NCI-H2171 treated with DMSO at 0.1 percent for 48 hours (cell line): ENCODE data around the gene MUC12.
"Not testable (repeated sequence)": the region's sequence is repeated elsewhere in the genome, so short reads cannot be mapped to it uniquely, and the experiment has no call there.

ENCODE experiments used
- DNase-seq: peaks from one replicate; lab custom pipeline; 2025; lab: John Stamatoyannopoulos, UW

MUC12 gene

GRCh38 chr7:100957832-100958421, 11.4 kb upstream of the MUC12 start:
- DNase-seq: no peak

GRCh38 chr7:100959894-100960293, 9.5 kb upstream of the MUC12 start:
- no peak for DNase-seq

- no peak for DNase-seq
These were observed 6.8 kb upstream of the MUC12 start for GRCh38 chr7:100962537-100962936.

DNA sequence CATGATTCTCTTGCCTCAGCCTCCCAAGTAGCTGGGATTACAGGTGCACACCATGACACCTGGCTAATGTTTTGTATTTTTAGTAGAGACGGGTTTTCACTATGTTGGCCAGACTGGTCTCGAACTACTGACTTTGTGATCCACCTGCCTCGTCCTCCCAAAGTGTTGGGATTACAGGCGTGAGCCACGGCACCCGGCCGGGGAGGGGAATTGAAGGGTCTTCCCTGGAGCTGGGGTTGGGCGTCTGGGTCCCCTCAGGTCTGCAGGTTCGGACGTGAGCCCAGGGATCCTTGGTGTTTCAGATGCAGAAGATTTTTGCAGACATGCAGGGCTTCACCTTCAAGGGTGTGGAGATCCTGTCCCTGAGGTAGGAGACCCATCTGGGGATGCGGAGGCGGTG, 6.0 kb upstream of the MUC12 start:
- DNase-seq: no peak

- no peak for DNase-seq
These were observed 5.5 kb upstream of the MUC12 start for GRCh38 chr7:100963874-100964273.

DNA sequence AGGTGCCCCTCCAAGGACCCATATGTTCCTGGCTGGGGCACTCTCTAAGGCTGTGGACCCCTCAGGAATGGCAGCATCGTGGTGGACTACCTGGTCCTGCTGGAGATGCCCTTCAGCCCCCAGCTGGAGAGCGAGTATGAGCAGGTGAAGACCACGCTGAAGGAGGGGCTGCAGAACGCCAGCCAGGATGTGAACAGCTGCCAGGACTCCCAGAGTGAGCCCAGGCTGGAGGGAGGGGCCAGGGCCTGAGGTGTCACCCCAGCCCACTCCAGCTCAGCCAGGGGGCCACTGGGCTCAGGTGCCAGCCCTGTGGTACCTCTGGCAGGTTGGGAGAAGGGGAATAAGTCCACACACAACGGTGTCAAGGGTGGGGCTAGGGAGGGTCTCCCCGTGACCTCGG, 4.7 kb upstream of the MUC12 start:
- DNase-seq: no peak

- no peak for DNase-seq
These were observed 4.2 kb upstream of the MUC12 start for GRCh38 chr7:100965045-100965722.

GRCh38 chr7:100965723-100966541, 3.4 kb upstream of the MUC12 start:
- no peak for DNase-seq

- DNase-seq: no peak
These were observed 2.6 kb upstream of the MUC12 start for GRCh38 chr7:100966542-100967291.

DNA sequence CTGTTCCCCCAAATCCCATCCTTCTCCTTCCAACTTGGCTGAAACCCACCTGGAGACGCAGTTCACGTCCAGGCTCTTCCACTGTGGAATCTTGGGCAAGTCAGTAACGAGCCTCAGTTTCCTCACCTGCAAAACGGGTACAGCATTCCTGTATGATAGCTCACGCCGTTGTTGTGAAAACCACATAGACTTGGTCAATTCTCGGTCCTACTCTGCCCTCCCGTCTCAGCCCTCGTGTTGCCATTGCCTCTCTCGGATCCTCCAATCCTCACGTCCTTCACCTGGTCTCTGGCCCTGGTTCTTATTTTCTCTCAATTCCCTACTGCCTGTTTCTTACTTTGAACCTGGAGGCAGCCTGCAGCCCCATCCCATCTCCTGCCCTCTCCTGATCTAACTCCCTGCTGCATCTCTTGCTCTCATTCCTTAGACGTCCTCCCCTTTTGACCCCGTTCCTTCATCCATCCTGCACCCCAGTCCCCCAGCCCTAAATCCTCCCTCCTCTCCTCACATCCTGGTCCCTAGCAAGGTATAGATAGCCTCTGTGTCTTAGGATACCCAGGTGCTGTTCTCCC, 2.0 kb upstream of the MUC12 start:
- DNase-seq: no peak

DNA sequence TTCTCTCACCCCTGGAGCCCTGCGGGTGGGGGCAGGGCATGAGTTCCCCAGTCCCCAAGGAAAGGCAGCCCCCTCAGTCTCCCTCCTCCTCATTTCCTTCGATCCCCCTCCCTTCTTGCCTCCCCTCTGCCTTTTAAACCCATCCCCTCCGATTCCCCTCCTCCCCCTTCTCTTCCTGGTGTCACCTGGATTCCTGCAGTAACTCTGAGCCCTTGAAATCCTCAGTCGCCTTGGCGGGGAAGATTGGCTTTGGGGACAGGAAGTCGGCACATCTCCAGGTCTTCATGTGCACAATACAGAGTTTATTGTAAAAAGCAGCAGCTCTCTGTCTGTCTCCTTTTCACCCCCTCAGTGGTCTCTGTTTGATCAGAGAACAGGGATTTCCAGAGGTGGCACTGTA, 1.3 kb upstream of the MUC12 start:
- DNase-seq: no peak

DNA sequence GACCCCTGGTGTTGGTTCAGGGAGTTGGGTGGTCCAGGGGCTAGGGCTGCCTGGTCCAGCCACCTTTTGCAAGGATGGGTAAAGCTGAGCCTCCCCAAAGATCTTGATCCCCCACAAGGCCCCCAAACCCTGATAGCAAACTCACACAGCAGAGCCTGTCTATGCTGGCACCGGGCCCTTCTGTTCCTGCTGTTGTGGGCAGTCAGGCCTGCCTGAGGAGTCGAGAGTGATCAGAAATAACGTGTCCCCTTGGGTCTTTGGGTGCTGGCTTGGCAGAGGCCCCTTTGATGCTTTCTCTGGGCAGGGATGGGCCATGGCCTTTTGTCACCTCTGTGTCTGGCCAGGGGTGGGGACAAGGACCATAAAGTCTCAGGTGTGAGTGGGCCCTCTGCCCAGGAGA, 715 bp upstream of the MUC12 start:
- DNase-seq: no peak

DNA sequence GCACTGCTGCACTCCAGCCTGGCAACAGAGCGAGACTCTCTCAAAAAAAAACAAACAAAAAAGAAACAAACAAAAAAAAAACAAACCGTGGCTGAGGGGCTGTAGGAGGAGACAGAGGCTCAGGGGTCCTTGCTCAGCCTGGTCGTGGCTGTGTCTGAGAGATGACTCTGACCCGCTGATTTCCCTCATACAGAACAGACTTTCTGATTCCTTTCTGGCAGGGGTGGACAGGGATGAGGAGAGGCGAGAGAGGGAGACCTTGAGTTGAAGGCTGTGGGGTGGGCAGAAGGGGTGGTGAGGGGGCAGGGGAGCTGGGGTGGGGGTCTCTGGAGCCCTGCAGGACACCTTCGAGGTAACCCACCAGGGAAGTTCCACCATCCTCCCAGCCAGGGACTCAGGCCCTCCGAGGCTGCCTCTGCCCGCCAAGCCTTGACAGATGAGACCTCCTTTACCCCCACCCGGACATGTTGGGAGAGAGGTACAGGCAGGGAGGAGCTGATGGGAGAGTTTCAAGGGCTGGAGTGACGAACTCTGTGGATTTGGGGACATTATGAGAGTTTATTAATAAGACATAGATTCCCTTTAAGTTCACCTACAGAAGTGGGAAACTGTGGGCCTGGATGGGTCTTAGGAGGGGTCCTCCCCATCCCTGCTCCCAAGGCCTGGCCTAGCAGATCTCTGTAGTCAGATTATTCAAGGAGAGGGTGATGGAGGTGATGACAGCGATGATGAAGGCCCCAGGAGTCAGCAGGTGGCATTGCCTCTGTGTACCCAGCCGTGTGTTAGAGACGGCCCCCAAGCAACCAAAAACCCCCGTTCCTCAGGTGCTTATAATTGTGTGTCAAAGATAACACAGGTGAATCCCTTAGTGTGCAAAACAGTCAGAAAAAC, 2.0 kb downstream of the MUC12 start:
- no peak for DNase-seq

DNA sequence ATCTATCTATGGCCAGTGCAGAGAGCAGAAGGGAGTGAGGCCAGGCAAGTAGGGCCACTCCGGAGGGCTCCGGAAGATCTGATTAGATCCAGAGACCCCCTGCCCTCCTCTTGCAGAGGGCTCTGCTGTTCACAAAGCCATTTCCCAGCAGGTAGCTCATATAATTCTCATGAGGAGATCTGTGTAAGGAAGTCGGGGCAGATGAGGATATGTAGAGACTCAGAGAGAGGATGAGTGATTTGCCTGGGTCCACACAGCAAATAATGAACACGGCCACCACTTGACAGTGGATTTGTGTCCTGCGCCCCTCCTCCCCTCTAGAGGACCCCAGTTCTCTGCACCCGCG, 2.6 kb downstream of the MUC12 start:
- no peak for DNase-seq

GRCh38 chr7:100974021-100974420, 4.7 kb downstream of the MUC12 start:
- DNase-seq: no peak

GRCh38 chr7:100975371-100975821, 6.0 kb downstream of the MUC12 start:
- peak; percentile 14 for DNase-seq

- DNase-seq: no peak
These were observed 8.9 kb downstream of the MUC12 start for GRCh38 chr7:100978300-100978699.

DNA sequence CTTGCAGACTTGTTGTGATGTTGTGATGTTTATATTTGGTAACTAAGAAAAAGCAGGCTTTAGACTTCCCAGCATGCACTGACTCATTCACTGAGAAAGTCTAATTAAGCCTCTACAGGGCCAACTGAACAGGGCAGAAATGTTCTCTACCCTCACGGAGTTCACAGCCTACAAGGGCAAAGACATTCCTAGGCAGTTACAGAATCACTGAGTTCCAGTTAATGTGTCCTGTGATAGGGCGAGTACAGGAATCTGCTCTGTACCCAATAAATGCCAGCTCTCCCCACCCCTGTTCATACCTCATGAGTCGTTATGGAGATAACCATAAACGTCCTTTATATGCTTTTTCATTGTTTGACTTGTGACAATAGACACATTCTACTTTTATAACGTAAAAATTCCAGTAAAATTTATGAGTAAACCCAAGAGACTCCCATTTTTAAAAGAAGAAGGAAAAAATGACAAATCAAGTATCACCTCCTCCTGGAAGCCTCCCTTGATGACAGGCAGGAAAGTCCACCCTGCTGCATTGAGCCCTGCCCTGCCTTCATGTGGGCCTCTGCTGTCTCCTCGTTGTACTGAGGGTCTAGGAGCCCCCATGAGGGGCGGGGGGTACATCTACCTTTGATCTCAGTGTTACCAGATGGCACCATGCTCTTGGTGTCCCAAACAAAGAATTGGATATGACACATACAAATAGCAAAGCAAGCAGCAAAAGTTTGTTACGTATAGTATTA, 14.3 kb downstream of the MUC12 start:
- no peak for DNase-seq

- DNase-seq: not testable (repeated sequence)
These were observed 15.0 kb downstream of the MUC12 start for GRCh38 chr7:100984241-100984918.
